SK-N-SH (cell line): ENCODE results near the gene SULT2A1. TPM values are rescaled to one million over a fixed set of nuclear protein-coding genes. Genes with fewer than 3 reads are reported as not detected.

Experiments
- CTCF ChIA-PET: fragments of 300-600, 350-600 bp; formaldehyde crosslinking; extraction: SDS; loops from one replicate; lab custom pipeline; 2021; lab: Yijun Ruan, JAX
- POLR2A ChIA-PET: fragments of 350-600 bp; sonication (Branson Sonifier 250); formaldehyde crosslinking; extraction: SDS; loops from one replicate; lab custom pipeline; 2020; ENCODE audit warnings: antibody characterized with exemption, inconsistent platforms; lab: Yijun Ruan, JAX
- DNase-seq: peaks from one replicate; pipeline ENCODE4 v3.0.0; 2012
- H2AFZ ChIP-seq: fragments of 200-600 bp; sonication (generic); 2 replicates; pipeline ENCODE4 v1.8.1; 2016; ENCODE audit warnings: antibody characterized with exemption, mild to moderate bottlenecking, low read depth
- H3F3A ChIP-seq: fragments of 200-600 bp; sonication (generic); replicated peaks from 2 replicates; pipeline ENCODE3; 2016; ENCODE audit warnings: antibody characterized with exemption, mild to moderate bottlenecking; ENCODE audit not compliant: insufficient read depth
- H3K27ac ChIP-seq, 2 experiments: fragments of 200-500 bp in 1 of 2; fragments of 200-600 bp in 1 of 2; sonication (Bioruptor generic) in 1 of 2; sonication (generic), shearing (Covaris generic) in 1 of 2; 2 replicates each; pipeline versions ENCODE4 v1.5.1 to v1.6.1; 2014 to 2016; ENCODE audit warnings: low read depth in 2 of 2, inconsistent platforms in 1 of 2, low read length in 1 of 2, mild to moderate bottlenecking in 1 of 2, mixed read lengths in 1 of 2
- H3K27me3 ChIP-seq: fragments of 200-600 bp; sonication (generic), shearing (Covaris generic); 2 replicates; pipeline ENCODE4 v1.6.1; 2016; ENCODE audit warnings: mixed run types; ENCODE audit not compliant: insufficient read depth
- H3K36me3 ChIP-seq, 2 experiments: fragments of 200-500 bp in 1 of 2; fragments of 200-600 bp in 1 of 2; sonication (Bioruptor generic) in 1 of 2; sonication (generic) in 1 of 2; replicated peaks in 1 of 2; 2 replicates each; pipeline versions ENCODE3 to v1.5.1; 2014 to 2016; ENCODE audit warnings: low read length in 1 of 2, mild to moderate bottlenecking in 1 of 2; ENCODE audit not compliant: insufficient read depth in 2 of 2, control insufficient read depth in 1 of 2
- H3K4me1 ChIP-seq, 2 experiments: fragments of 200-500 bp in 1 of 2; fragments of 200-600 bp in 1 of 2; sonication (Bioruptor generic) in 1 of 2; sonication (generic), shearing (Covaris generic) in 1 of 2; 2 replicates each; pipeline versions ENCODE4 v1.5.1 to v1.6.1; 2014 to 2016; ENCODE audit warnings: low read depth in 1 of 2, low read length in 1 of 2, mixed run types in 1 of 2; ENCODE audit not compliant: insufficient read depth in 2 of 2, control insufficient read depth in 1 of 2
- H3K4me2 ChIP-seq: fragments of 200-600 bp; sonication (generic), shearing (Covaris generic); 2 replicates; pipeline ENCODE4 v1.6.1; 2017; ENCODE audit warnings: mixed run types
- H3K4me3 ChIP-seq, 2 experiments: fragments of 200-500 bp in 1 of 2; fragments of 200-600 bp in 1 of 2; sonication (Bioruptor generic) in 1 of 2; sonication (generic), shearing (Covaris generic) in 1 of 2; 2 replicates each; pipeline versions ENCODE4 v1.5.1 to v1.8.1; 2014 to 2016; ENCODE audit warnings: low read depth in 2 of 2, inconsistent platforms in 1 of 2, low read length in 1 of 2, mild to moderate bottlenecking in 1 of 2, mixed read lengths in 1 of 2, moderate library complexity in 1 of 2
- H3K79me2 ChIP-seq: fragments of 200-600 bp; sonication (generic); 2 replicates; pipeline ENCODE4 v1.8.1; 2017; ENCODE audit warnings: mild to moderate bottlenecking; ENCODE audit not compliant: insufficient read depth
- H3K9ac ChIP-seq: fragments of 200-600 bp; sonication (generic); 2 replicates; pipeline ENCODE4 v1.6.1; 2017; ENCODE audit warnings: mixed run types
- H3K9me2 ChIP-seq: fragments of 200-600 bp; sonication (generic); 2 replicates; pipeline ENCODE4 v1.6.1; 2017; ENCODE audit warnings: mixed run types
- H3K9me3 ChIP-seq: fragments of 200-600 bp; sonication (generic); 2 replicates; pipeline ENCODE4 v1.6.1; 2017; ENCODE audit warnings: mixed run types, mild to moderate bottlenecking, moderate library complexity
- H4K20me1 ChIP-seq: fragments of 200-600 bp; sonication (generic); 2 replicates; pipeline ENCODE4 v1.6.1; 2017; ENCODE audit warnings: mild to moderate bottlenecking, mixed run types; ENCODE audit not compliant: insufficient read depth
- CTCF ChIP-seq: fragments of 200-600 bp; sonication (generic); IDR thresholded peaks from 2 replicates; pipeline ENCODE4 v1.6.1; 2017; ENCODE audit warnings: antibody characterized with exemption, mild to moderate bottlenecking, moderate library complexity
- ELF1 ChIP-seq: IDR thresholded peaks from 2 replicates; pipeline ENCODE4 v1.4.0; 2012
- EP300 ChIP-seq, 2 experiments: IDR thresholded peaks; 2 replicates each; pipeline versions ENCODE4 v1.4.0 to v1.6.1; 2012; ENCODE audit warnings: borderline replicate concordance in 1 of 2, low read depth in 1 of 2, low read length in 1 of 2
- FOXM1 ChIP-seq: IDR thresholded peaks from 2 replicates; pipeline ENCODE4 v1.4.0; 2012; ENCODE audit warnings: low read depth, mild to moderate bottlenecking
- GABPA ChIP-seq: IDR thresholded peaks from 2 replicates; pipeline ENCODE4 v1.4.0; 2012; ENCODE audit warnings: low read depth, mild to moderate bottlenecking
- GATA2 ChIP-seq: sonication (generic); formaldehyde crosslinking; IDR thresholded peaks from 2 replicates; pipeline ENCODE4 v1.5.0; 2020; ENCODE audit warnings: mild to moderate bottlenecking, missing genetic modification reagents
- NFIC ChIP-seq: IDR thresholded peaks from 2 replicates; pipeline ENCODE4 v1.4.0; 2012; ENCODE audit warnings: borderline replicate concordance
- NRF1 ChIP-seq: IDR thresholded peaks from 2 replicates; pipeline ENCODE4 v1.6.1; 2012; ENCODE audit warnings: low read depth, mild to moderate bottlenecking, low read length
- PBX3 ChIP-seq: IDR thresholded peaks from 2 replicates; pipeline ENCODE4; 2012
- RAD21 ChIP-seq: IDR thresholded peaks from 2 replicates; pipeline ENCODE4 v1.6.1; 2012; ENCODE audit warnings: mild to moderate bottlenecking, low read length
- RCOR1 ChIP-seq: fragments of 150-350 bp; IDR thresholded peaks from 2 replicates; pipeline ENCODE4 v1.6.1; 2017; ENCODE audit warnings: antibody characterized with exemption, low read length
- RXRA ChIP-seq: IDR thresholded peaks from 2 replicates; pipeline ENCODE4 v1.4.0; 2012; ENCODE audit warnings: low read depth, mild to moderate bottlenecking, borderline replicate concordance
- SIN3A ChIP-seq: IDR thresholded peaks from 2 replicates; pipeline ENCODE4 v1.6.1; 2012; ENCODE audit warnings: low read depth, mild to moderate bottlenecking, low read length, moderate library complexity, borderline replicate concordance
- TEAD4 ChIP-seq: IDR thresholded peaks from 2 replicates; pipeline ENCODE4 v1.4.0; 2012; ENCODE audit warnings: mild to moderate bottlenecking, borderline replicate concordance; ENCODE audit not compliant: insufficient read depth
- USF2 ChIP-seq: fragments of 150-350 bp; IDR thresholded peaks from 2 replicates; pipeline ENCODE4 v1.6.1; 2017; ENCODE audit warnings: antibody characterized with exemption, low read length, low read depth, borderline replicate concordance
- YY1 ChIP-seq: IDR thresholded peaks from 2 replicates; pipeline ENCODE4 v1.4.0; 2012; ENCODE audit warnings: low read depth, mild to moderate bottlenecking
- ZBTB33 ChIP-seq: IDR thresholded peaks from 2 replicates; pipeline ENCODE4 v1.4.0; 2012; ENCODE audit warnings: low read depth, borderline replicate concordance
- WGBS: methylation state at CpG from one replicate; pipeline ENCODE4 v1.1.6; 2017; ENCODE audit warnings: low lambda C conversion rate; 5-methylcytosine and 5-hydroxymethylcytosine counted together
- polyA plus RNA-seq, 3 experiments: library from polyadenylated mRNA; depleted of rRNA; stranded (reverse); fragments of >200 nt; gene quantifications; 2 replicates each; pipeline ENCODE4 v1.2.3, GENCODE V29; 2012

Gene SULT2A1
- polyA plus RNA-seq, 1 of the 3 experiments (the other 2 are of a cell fraction): not detected

DNA sequence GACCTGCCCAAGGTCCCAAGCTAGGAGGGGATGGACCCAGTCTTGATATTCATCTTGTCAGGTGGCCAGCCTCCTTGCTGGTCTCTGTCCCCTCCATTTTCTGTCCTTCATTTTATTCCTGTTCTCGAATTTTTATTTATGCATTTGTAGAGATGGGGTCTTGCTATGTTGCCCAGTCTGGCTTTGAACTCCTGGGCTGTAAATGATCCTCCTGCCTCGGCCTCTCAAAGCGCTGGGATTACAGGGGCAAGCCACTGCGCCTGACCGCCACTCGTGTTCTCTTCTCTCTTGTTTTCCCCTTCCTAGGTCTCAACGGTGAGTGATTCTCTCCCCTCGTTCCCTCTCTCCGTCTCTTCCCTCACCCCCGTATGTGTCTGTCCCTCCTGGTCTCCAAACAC lies 37.7 kb downstream of the SULT2A1 start (continued):
- TF ChIP-seq CTCF (no peak), ELF1 (no peak), GATA2 (CRISPR knock-in tag) (no peak)
- TF ChIP-seq, all 33 proteins: peak for 0

- no peaks in the 10 kb centered on the region for H3K79me2 ChIP-seq
- peaks cover 61% of the 10 kb centered on the region for H3K27me3 ChIP-seq
- H3K9me2 ChIP-seq: no peaks in the 10 kb centered on the region
- peaks cover 9% of the 10 kb centered on the region for H3F3A ChIP-seq
- no peak overlapping the region for H2AFZ ChIP-seq
- no peaks in the 10 kb centered on the region for H3K9me3 ChIP-seq
- no peak overlapping the region for H3K4me3 ChIP-seq
- TF ChIP-seq YY1: no peak
- TF ChIP-seq NRF1: no peak
- TF ChIP-seq SIN3A: no peak
- TF ChIP-seq RAD21: no peak
- no peak for TF ChIP-seq ELF1
- TF ChIP-seq ZBTB33: no peak
- no peak overlapping the region for H3K9ac ChIP-seq
- H3K36me3 ChIP-seq: no peaks in the 10 kb centered on the region
- H3K4me1 ChIP-seq: no peaks in the 10 kb centered on the region
- WGBS: 24% methylated on average over 4 of the region's 5 CpGs
- POLR2A ChIA-PET: no interaction called here
- no peak overlapping the region for H3K4me2 ChIP-seq
- CTCF ChIA-PET: no interaction called here
- DNase-seq: no peak
- no peaks in the 10 kb centered on the region for H4K20me1 ChIP-seq
- H3K27ac ChIP-seq: no peak overlapping the region
Observed at GRCh38 chr19:47842941-47843340, 43.2 kb downstream of the SULT2A1 start.

- H3K27ac ChIP-seq: no peak overlapping the region
- no peaks in the 10 kb centered on the region for H3K36me3 ChIP-seq
- H3K9me3 ChIP-seq: no peaks in the 10 kb centered on the region
- POLR2A ChIA-PET: no interaction called here
- H2AFZ ChIP-seq: no peak overlapping the region
- no peaks in the 10 kb centered on the region for H4K20me1 ChIP-seq
- H3K27me3 ChIP-seq: peaks cover 50% of the 10 kb centered on the region
- H3K79me2 ChIP-seq: no peaks in the 10 kb centered on the region
- DNase-seq: no peak
- no peak overlapping the region for H3K4me2 ChIP-seq
- no peak overlapping the region for H3K9ac ChIP-seq
- H3F3A ChIP-seq: peaks cover 11% of the 10 kb centered on the region
- 15% methylated on average over 6 of the region's 10 CpGs for WGBS
- H3K9me2 ChIP-seq: no peaks in the 10 kb centered on the region
- TF ChIP-seq USF2 (no peak), RAD21 (no peak), PBX3 (no peak), GABPA (no peak), RCOR1 (no peak), YY1 (no peak), EP300 (IDR thresholded peaks at IDR 0.05; ENCODE audit: borderline replicate concordance in 1 of 2, low read depth in 1 of 2, low read length in 1 of 2) (no peak), RXRA (no peak), FOXM1 (no peak), TEAD4 (no peak), NFIC (no peak), ZBTB33 (no peak)
- no peaks in the 10 kb centered on the region for H3K4me1 ChIP-seq
- H3K4me3 ChIP-seq: no peak overlapping the region
- CTCF ChIA-PET: interaction anchor here (1.4 to 1.8 kb wide), 2 partner anchors 9 to 24 kb away, joined by 5 to 7 read pairs; no protein-coding TSS in a partner anchor
Observed at GRCh38 chr19:47839913-47840312, 46.2 kb downstream of the SULT2A1 start.
